Measurements from ENCODE around the gene RNF32. TPM values are rescaled to one million over a fixed set of nuclear protein-coding genes. Genes with fewer than 3 reads are reported as not detected.
A peak's percentile ranks its signal among the peaks of the same experiment; 100 is the strongest.

RNF32 gene
- total and polyA plus RNA-seq, 2 of the 13 experiments (the other 11 are each of a cell fraction or from before 2014, with no cell fraction given) = not detected

DNA sequence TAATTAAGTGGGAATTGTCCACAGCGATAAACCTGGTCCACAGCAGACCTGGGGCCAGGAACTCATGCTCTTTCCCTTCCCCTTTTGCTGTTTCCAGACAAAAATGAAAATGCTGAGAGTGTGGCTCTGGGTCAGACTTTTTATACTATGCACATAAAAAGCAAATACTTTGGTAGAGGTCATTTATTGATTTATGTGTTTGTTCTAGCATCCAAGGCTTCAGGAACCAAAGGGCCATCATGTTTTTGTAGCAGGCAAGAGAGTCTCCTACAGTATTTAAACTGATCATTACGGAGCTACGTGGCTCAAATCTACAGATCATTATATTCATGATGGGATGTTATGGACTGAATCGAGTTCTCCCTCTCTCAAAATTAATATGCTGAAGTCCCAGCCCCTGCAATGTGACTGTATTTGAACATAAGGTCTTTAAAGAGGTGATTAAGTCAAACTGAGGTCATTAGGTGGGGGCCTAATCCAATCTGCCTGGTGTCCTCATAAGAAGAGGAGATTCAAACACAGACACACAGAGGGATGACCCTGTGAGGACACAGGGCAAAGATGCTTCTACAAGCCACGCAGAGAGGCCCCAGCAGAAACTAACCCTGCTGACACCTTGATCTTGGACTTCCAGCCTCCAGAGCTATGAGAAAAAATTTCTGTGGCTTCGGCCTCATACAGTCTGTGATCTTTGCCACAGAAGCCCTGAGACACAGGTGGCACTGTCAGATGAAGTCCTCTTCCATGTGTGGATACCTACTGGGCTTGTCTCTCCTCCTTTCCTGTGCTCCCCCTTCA, 46.1 kb upstream of the RNF32 start (continued):
- TF ChIP-seq, protein P1, sequence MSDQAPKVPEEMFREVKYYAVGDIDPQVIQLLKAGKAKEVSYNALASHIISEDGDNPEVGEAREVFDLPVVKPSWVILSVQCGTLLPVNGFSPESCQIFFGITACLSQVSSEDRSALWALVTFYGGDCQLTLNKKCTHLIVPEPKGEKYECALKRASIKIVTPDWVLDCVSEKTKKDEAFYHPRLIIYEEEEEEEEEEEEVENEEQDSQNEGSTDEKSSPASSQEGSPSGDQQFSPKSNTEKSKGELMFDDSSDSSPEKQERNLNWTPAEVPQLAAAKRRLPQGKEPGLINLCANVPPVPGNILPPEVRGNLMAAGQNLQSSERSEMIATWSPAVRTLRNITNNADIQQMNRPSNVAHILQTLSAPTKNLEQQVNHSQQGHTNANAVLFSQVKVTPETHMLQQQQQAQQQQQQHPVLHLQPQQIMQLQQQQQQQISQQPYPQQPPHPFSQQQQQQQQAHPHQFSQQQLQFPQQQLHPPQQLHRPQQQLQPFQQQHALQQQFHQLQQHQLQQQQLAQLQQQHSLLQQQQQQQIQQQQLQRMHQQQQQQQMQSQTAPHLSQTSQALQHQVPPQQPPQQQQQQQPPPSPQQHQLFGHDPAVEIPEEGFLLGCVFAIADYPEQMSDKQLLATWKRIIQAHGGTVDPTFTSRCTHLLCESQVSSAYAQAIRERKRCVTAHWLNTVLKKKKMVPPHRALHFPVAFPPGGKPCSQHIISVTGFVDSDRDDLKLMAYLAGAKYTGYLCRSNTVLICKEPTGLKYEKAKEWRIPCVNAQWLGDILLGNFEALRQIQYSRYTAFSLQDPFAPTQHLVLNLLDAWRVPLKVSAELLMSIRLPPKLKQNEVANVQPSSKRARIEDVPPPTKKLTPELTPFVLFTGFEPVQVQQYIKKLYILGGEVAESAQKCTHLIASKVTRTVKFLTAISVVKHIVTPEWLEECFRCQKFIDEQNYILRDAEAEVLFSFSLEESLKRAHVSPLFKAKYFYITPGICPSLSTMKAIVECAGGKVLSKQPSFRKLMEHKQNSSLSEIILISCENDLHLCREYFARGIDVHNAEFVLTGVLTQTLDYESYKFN (CRISPR knock-in tag; conservative IDR thresholded peaks at IDR 0.05) = peak; percentile 57
- no peak for TF ChIP-seq ZNF484 (CRISPR knock-in tag; IDR thresholded peaks at IDR 0.05; ENCODE audit: borderline replicate concordance, low read depth)
- TF ChIP-seq, protein P2, sequence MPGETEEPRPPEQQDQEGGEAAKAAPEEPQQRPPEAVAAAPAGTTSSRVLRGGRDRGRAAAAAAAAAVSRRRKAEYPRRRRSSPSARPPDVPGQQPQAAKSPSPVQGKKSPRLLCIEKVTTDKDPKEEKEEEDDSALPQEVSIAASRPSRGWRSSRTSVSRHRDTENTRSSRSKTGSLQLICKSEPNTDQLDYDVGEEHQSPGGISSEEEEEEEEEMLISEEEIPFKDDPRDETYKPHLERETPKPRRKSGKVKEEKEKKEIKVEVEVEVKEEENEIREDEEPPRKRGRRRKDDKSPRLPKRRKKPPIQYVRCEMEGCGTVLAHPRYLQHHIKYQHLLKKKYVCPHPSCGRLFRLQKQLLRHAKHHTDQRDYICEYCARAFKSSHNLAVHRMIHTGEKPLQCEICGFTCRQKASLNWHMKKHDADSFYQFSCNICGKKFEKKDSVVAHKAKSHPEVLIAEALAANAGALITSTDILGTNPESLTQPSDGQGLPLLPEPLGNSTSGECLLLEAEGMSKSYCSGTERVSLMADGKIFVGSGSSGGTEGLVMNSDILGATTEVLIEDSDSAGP (CRISPR knock-in tag; IDR thresholded peaks at IDR 0.05; ENCODE audit: borderline replicate concordance) = no peak
- TF ChIP-seq ETV6 (CRISPR knock-in tag; conservative IDR thresholded peaks at IDR 0.05) = no peak
- TF ChIP-seq ZNF543 (CRISPR knock-in tag; IDR thresholded peaks at IDR 0.05) = no peak
- TF ChIP-seq, protein P3, sequence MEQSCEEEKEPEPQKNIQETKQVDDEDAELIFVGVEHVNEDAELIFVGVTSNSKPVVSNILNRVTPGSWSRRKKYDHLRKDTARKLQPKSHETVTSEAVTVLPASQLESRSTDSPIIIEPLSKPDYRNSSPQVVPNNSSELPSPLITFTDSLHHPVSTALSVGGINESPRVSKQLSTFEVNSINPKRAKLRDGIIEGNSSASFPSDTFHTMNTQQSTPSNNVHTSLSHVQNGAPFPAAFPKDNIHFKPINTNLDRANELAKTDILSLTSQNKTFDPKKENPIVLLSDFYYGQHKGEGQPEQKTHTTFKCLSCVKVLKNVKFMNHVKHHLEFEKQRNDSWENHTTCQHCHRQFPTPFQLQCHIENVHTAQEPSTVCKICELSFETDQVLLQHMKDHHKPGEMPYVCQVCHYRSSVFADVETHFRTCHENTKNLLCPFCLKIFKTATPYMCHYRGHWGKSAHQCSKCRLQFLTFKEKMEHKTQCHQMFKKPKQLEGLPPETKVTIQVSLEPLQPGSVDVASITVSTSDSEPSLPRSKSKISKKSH (CRISPR knock-in tag; IDR thresholded peaks at IDR 0.05; ENCODE audit: borderline replicate concordance) = no peak
- TF ChIP-seq, protein P4, sequence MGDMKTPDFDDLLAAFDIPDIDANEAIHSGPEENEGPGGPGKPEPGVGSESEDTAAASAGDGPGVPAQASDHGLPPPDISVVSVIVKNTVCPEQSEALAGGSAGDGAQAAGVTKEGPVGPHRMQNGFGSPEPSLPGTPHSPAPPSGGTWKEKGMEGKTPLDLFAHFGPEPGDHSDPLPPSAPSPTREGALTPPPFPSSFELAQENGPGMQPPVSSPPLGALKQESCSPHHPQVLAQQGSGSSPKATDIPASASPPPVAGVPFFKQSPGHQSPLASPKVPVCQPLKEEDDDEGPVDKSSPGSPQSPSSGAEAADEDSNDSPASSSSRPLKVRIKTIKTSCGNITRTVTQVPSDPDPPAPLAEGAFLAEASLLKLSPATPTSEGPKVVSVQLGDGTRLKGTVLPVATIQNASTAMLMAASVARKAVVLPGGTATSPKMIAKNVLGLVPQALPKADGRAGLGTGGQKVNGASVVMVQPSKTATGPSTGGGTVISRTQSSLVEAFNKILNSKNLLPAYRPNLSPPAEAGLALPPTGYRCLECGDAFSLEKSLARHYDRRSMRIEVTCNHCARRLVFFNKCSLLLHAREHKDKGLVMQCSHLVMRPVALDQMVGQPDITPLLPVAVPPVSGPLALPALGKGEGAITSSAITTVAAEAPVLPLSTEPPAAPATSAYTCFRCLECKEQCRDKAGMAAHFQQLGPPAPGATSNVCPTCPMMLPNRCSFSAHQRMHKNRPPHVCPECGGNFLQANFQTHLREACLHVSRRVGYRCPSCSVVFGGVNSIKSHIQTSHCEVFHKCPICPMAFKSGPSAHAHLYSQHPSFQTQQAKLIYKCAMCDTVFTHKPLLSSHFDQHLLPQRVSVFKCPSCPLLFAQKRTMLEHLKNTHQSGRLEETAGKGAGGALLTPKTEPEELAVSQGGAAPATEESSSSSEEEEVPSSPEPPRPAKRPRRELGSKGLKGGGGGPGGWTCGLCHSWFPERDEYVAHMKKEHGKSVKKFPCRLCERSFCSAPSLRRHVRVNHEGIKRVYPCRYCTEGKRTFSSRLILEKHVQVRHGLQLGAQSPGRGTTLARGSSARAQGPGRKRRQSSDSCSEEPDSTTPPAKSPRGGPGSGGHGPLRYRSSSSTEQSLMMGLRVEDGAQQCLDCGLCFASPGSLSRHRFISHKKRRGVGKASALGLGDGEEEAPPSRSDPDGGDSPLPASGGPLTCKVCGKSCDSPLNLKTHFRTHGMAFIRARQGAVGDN (CRISPR knock-in tag; IDR thresholded peaks at IDR 0.05) = no peak
- TF ChIP-seq, protein P5, sequence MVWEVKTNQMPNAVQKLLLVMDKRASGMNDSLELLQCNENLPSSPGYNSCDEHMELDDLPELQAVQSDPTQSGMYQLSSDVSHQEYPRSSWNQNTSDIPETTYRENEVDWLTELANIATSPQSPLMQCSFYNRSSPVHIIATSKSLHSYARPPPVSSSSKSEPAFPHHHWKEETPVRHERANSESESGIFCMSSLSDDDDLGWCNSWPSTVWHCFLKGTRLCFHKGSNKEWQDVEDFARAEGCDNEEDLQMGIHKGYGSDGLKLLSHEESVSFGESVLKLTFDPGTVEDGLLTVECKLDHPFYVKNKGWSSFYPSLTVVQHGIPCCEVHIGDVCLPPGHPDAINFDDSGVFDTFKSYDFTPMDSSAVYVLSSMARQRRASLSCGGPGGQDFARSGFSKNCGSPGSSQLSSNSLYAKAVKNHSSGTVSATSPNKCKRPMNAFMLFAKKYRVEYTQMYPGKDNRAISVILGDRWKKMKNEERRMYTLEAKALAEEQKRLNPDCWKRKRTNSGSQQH (CRISPR knock-in tag; IDR thresholded peaks at IDR 0.05; ENCODE audit: low read depth) = no peak
- TF ChIP-seq MYC (CRISPR knock-in tag; IDR thresholded peaks at IDR 0.05; ENCODE audit: borderline replicate concordance) = no peak
- TF ChIP-seq, protein P6, sequence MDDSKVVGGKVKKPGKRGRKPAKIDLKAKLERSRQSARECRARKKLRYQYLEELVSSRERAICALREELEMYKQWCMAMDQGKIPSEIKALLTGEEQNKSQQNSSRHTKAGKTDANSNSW (CRISPR knock-in tag; IDR thresholded peaks at IDR 0.05; ENCODE audit: borderline replicate concordance) = no peak
- no peak for TF ChIP-seq ZMYM2 (CRISPR knock-in tag; IDR thresholded peaks at IDR 0.05)
- no peak for TF ChIP-seq ZNF678 (CRISPR knock-in tag; IDR thresholded peaks at IDR 0.05)
- no peak for TF ChIP-seq EHMT2 (IDR thresholded peaks at IDR 0.05; ENCODE audit: borderline replicate concordance, low read depth, low read length)
- TF ChIP-seq SP2 (CRISPR knock-in tag; IDR thresholded peaks at IDR 0.05) = no peak
- no peak for TF ChIP-seq NFE2L2 (IDR thresholded peaks at IDR 0.05; ENCODE audit: low read length)

Data from HepG2 (cell line).